K562 (cell line): ENCODE measurements around the gene AMMECR1L. TPM values are rescaled to one million over a fixed set of nuclear protein-coding genes. Genes with fewer than 3 reads are reported as not detected.
A peak's percentile ranks its signal among the peaks of the same experiment; 100 is the strongest.
"Not testable (repeated sequence)": the region's sequence is repeated elsewhere in the genome, so short reads cannot be mapped to it uniquely, and the experiment has no call there.

Experiments
- ATAC-seq: fragments of 200-7000 bp; cut with Tn5 transposase; 3 replicates; pipeline ENCODE4 v1.9.1; 2020; ENCODE audit warnings: moderate library complexity
- BruUV-seq: library from RNA; stranded (reverse); fragments of 400-500 nt; replicated peaks from 2 replicates; lab custom pipeline; 2021; lab: Mats Ljungman, UMichigan
- CTCF ChIA-PET: fragments of 300-600 bp; formaldehyde crosslinking; extraction: SDS; loops from one replicate; lab custom pipeline; 2021; ENCODE audit warnings: low intra/inter-chr PET ratio; lab: Yijun Ruan, JAX
- POLR2A ChIA-PET: fragments of 300-600, 350-650 bp; sonication (Branson Sonifier 250); formaldehyde crosslinking; extraction: SDS; loops from one replicate; lab custom pipeline; 2021; ENCODE audit warnings: antibody characterized with exemption, inconsistent platforms; lab: Yijun Ruan, JAX
- DNase-seq, 4 experiments: peaks; one replicate each; pipeline versions ENCODE4 v3.0.0 to v3.0.0-alpha.2; 2011 to 2018; ENCODE audit warnings: low spot score in 3 of 4, mixed read lengths in 3 of 4; ENCODE audit errors: extremely low read depth in 1 of 4
- FAIRE-seq: peaks from 2 replicates; lab custom pipeline; 2011; peaks lifted over from hg19 to GRCh38; lab: Jason Lieb, UNC
- H2AFZ ChIP-seq: 2 replicates; pipeline ENCODE4 v1.6.0; 2011; ENCODE audit warnings: low read depth, low read length, control low read depth, inconsistent platforms
- H3K27ac ChIP-seq: fragments of 200-600 bp; 3 replicates; pipeline ENCODE4 v1.8.0; 2011; ENCODE audit warnings: low read depth, mild to moderate bottlenecking, control low read depth, inconsistent platforms, low read length, moderate library complexity, mixed read lengths; ENCODE audit errors: extremely low read depth
- H3K27me3 ChIP-seq, 2 experiments: fragments of 300-600 bp in 1 of 2; 2 replicates in 1 of 2; 3 replicates in 1 of 2; pipeline versions ENCODE4 v1.6.0 to v1.8.0; 2011; ENCODE audit warnings: inconsistent platforms in 2 of 2, low read length in 2 of 2, mild to moderate bottlenecking in 1 of 2, mixed read lengths in 1 of 2, moderate library complexity in 1 of 2; ENCODE audit not compliant: control insufficient read depth in 2 of 2, insufficient read depth in 2 of 2
- H3K36me3 ChIP-seq: fragments of 300-600 bp; 3 replicates; pipeline ENCODE4 v1.8.0; 2011; ENCODE audit warnings: mild to moderate bottlenecking, low read length, inconsistent platforms; ENCODE audit not compliant: control insufficient read depth, insufficient read depth
- H3K4me1 ChIP-seq, 2 experiments: fragments of 200-600 bp in 1 of 2; replicated peaks in 1 of 2; 2 replicates in 1 of 2; 3 replicates in 1 of 2; pipeline versions ENCODE4 v1.5.1 to v1.8.0; 2011; ENCODE audit warnings: inconsistent platforms in 2 of 2, low read length in 2 of 2, mild to moderate bottlenecking in 1 of 2, mixed read lengths in 1 of 2, moderate library complexity in 1 of 2; ENCODE audit not compliant: control insufficient read depth in 2 of 2, insufficient read depth in 2 of 2
- H3K4me2 ChIP-seq: 2 replicates; pipeline ENCODE4 v1.6.1; 2011; ENCODE audit warnings: low read length, control low read depth, inconsistent platforms, mixed read lengths; ENCODE audit not compliant: insufficient read depth
- H3K4me3 ChIP-seq: fragments of 200-600 bp; sonication (generic), shearing (Covaris generic); 2 replicates; pipeline ENCODE4 v1.5.1; 2016; ENCODE audit warnings: control low read depth, inconsistent platforms
- H3K79me2 ChIP-seq: fragments of 200-600 bp; 3 replicates; pipeline ENCODE4 v1.8.0; 2011; ENCODE audit warnings: low read length, inconsistent platforms; ENCODE audit not compliant: control insufficient read depth, insufficient read depth
- H3K9ac ChIP-seq, 2 experiments: 2 replicates each; pipeline versions ENCODE4 v1.6.0 to v1.6.1; 2011; ENCODE audit warnings: low read depth in 2 of 2, low read length in 2 of 2, control low read depth in 1 of 2, inconsistent platforms in 1 of 2, mild to moderate bottlenecking in 1 of 2, mixed read lengths in 1 of 2; ENCODE audit not compliant: insufficient read depth in 1 of 2
- H3K9me1 ChIP-seq: one replicate; pipeline ENCODE4 v1.6.0; 2011; ENCODE audit warnings: inconsistent platforms, mild to moderate bottlenecking, low read length, moderate library complexity; ENCODE audit not compliant: control insufficient read depth, insufficient read depth
- H3K9me3 ChIP-seq: replicated peaks from 2 replicates; pipeline ENCODE4 v1.5.1; 2011; ENCODE audit warnings: low read depth, low read length, inconsistent platforms; ENCODE audit not compliant: control insufficient read depth, insufficient read depth
- H4K20me1 ChIP-seq: replicated peaks from 2 replicates; pipeline ENCODE4 v1.6.1; 2011; ENCODE audit warnings: low read length, inconsistent platforms, mixed read lengths; ENCODE audit not compliant: control insufficient read depth, insufficient read depth
- GABPA ChIP-seq: fragments of 200-800 bp; sonication (Bioruptor generic); conservative IDR thresholded peaks from 2 replicates; pipeline ENCODE4 v1.6.1; 2016; ENCODE audit warnings: low read depth, missing genetic modification characterization, missing compliant biosample characterization
- HCFC1 ChIP-seq: IDR thresholded peaks from 2 replicates; pipeline ENCODE4 v1.6.1; 2012; ENCODE audit warnings: low read depth, low read length, improper control_type of control experiment
- HOMEZ ChIP-seq: fragments of 250-450 bp; sonication (Bioruptor Pico); IDR thresholded peaks from 2 replicates; pipeline ENCODE4 v1.4.0; 2020; ENCODE audit warnings: mild to moderate bottlenecking, moderate library complexity
- THRA ChIP-seq: fragments of 450-650 bp; IDR thresholded peaks from 2 replicates; pipeline ENCODE4 v1.6.1; 2017; ENCODE audit warnings: mild to moderate bottlenecking, moderate library complexity
- ZNF384 ChIP-seq: IDR thresholded peaks from 2 replicates; pipeline ENCODE4 v1.6.1; 2012; ENCODE audit warnings: low read depth, low read length, improper control_type of control experiment
- WGBS: fragments of 100-300 bp; shearing (Covaris generic); methylation state at CpG from one replicate; pipeline ENCODE4 v1.1.6; 2016; ENCODE audit warnings: low coverage, mixed read lengths; ENCODE audit not compliant: insufficient coverage; ENCODE audit errors: missing lambda C conversion rate; 5-methylcytosine and 5-hydroxymethylcytosine counted together
- in situ Hi-C: fragments of 300-500 bp; cut with MboI; formaldehyde crosslinking; loops from 4 replicates; pipeline ENCODE4 v1.15.0; 2018; ENCODE audit warnings: inconsistent platforms, mixed read lengths
- intact Hi-C: fragments of 100-400 bp; cut with micrococcal nuclease; formaldehyde crosslinking; loops from 2 replicates; pipeline ENCODE4 v1.14.2; 2022
- polyA plus RNA-seq, 8 experiments: library from polyadenylated mRNA; depleted of rRNA in 4 of 8; stranded (reverse) in 5 of 8; unstranded in 3 of 8; fragments of >200 nt; fragmentation: Nextera tagmentation in 2 of 8; fragmentation: Illumina TruSeq in 1 of 8; extraction: Ambion mirVana in 2 of 8; extraction: Trizol in 1 of 8; gene quantifications; 2 replicates each; pipeline versions ENCODE4 v1.2.1 to v1.2.3, GENCODE V29; 2011 to 2014; ENCODE audit warnings: inconsistent platforms in 1 of 8, missing spikeins in 1 of 8
- total RNA-seq, 7 experiments: library from RNA; depleted of rRNA in 6 of 7; stranded (reverse); fragments of >200 nt in 6 of 7; fragmentation: Illumina TruSeq in 2 of 7; extraction: Trizol in 2 of 7; gene quantifications; 2 replicates each; pipeline versions ENCODE4 v1.2.1 to v1.2.3, GENCODE V29; 2011 to 2021; ENCODE audit warnings: low replicate concordance in 1 of 7
- TF ChIP-seq, protein P1 (sequence below), 3 experiments: IDR thresholded peaks in 2 of 3; conservative IDR thresholded peaks in 1 of 3; 2 replicates each; pipeline ENCODE4 v1.5.1; 2011 to 2012; ENCODE audit warnings: low read length in 3 of 3, mild to moderate bottlenecking in 3 of 3, control low read depth in 2 of 3, improper control_type of control experiment in 1 of 3, inconsistent platforms in 1 of 3, low read depth in 1 of 3, mixed read lengths in 1 of 3, moderate library complexity in 1 of 3; ENCODE audit not compliant: insufficient read depth in 2 of 3

AMMECR1L gene
- total and polyA plus RNA-seq, 9 of the 15 experiments (the other 6 are each of a cell fraction or from before 2014, with no cell fraction given), result 3.7 to 15.3 (median 9.1) TPM

GRCh38 chr2:127891811-127892210, 6.1 kb upstream of the AMMECR1L start:
- in situ Hi-C loops (no loop called here), intact Hi-C loops (no loop called here)
- FAIRE-seq, result no peak
- peaks cover 8% of the 10 kb centered on the region for H3K79me2 ChIP-seq
- POLR2A ChIA-PET, result interaction anchor here (0.5 kb wide), 1 partner anchor 702 kb away, joined by 3 read pairs; no protein-coding TSS in a partner anchor
- BruUV-seq, result no TSS peak
- no peaks in the 10 kb centered on the region for H3K9me1 ChIP-seq
- peak; percentile 54 for ATAC-seq
- no peak overlapping the region for H3K4me2 ChIP-seq
- H3K4me1 ChIP-seq, result peaks cover 3 to 5% of the 10 kb centered on the region in 2 experiments; a peak in 2 of 5 replicates
- no peak overlapping the region for H3K27ac ChIP-seq
- H3K4me3 ChIP-seq, result no peak overlapping the region
- 32% methylated on average over 5 of the region's 5 CpGs for WGBS
- peak overlapping the region; percentile 48; the same call in 1 of the 2 replicates for H2AFZ ChIP-seq
- no peaks in the 10 kb centered on the region for H3K27me3 ChIP-seq
- TF ChIP-seq HCFC1 (peak; percentile 61), THRA (no peak), ZNF384 (0 out of 2 replicates have a peak, but pooled peaks have one; percentile 49), GABPA (0 out of 2 replicates have a peak, but pooled peaks have one; percentile 16), HOMEZ (CRISPR knock-in tag) (no peak)
- TF ChIP-seq, protein P1, sequence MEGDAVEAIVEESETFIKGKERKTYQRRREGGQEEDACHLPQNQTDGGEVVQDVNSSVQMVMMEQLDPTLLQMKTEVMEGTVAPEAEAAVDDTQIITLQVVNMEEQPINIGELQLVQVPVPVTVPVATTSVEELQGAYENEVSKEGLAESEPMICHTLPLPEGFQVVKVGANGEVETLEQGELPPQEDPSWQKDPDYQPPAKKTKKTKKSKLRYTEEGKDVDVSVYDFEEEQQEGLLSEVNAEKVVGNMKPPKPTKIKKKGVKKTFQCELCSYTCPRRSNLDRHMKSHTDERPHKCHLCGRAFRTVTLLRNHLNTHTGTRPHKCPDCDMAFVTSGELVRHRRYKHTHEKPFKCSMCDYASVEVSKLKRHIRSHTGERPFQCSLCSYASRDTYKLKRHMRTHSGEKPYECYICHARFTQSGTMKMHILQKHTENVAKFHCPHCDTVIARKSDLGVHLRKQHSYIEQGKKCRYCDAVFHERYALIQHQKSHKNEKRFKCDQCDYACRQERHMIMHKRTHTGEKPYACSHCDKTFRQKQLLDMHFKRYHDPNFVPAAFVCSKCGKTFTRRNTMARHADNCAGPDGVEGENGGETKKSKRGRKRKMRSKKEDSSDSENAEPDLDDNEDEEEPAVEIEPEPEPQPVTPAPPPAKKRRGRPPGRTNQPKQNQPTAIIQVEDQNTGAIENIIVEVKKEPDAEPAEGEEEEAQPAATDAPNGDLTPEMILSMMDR (IDR thresholded peaks at IDR 0.05 in 2 of 3, conservative IDR thresholded peaks at IDR 0.05 in 1 of 3; ENCODE audit: insufficient read depth in 2 of 3, low read depth in 1 of 3, low read length in 3 of 3), result peak in 1 of 3 experiments; percentile 8; a peak in 1 of 6 replicates
- H3K36me3 ChIP-seq, result no peaks in the 10 kb centered on the region
- H4K20me1 ChIP-seq, result no peaks in the 10 kb centered on the region
- H3K9me3 ChIP-seq, result no peaks in the 10 kb centered on the region
- DNase-seq, result no peak
- CTCF ChIA-PET, result no interaction called here
- no peak overlapping the region for H3K9ac ChIP-seq

DNA sequence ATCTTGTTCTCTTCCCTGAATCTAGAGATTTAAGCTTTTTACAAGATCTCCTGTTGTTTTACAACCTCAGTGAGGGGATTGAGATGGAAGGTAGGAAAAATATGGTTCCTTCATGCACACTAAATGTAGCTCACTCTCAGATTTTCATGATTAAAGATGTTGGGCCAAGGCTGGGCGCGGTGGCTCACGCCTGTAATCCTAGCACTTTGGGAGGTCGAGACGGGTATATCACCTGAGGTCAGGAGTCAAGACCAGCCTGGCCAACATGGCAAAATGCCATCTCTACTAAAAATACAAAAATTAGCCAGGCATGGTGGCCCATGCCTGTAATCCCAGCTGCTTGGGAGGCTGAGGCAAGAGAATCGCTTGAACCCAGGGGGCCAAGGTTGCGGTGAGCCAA, 5.0 kb upstream of the AMMECR1L start:
- BruUV-seq, result not testable (repeated sequence)

More for the DNA sequence above, 5.0 kb upstream of the AMMECR1L start:
- in situ Hi-C loops, DNase-seq, H3K79me2 ChIP-seq, FAIRE-seq, H3K27me3 ChIP-seq, H3K9me1 ChIP-seq, H3K9me3 ChIP-seq, ATAC-seq, H4K20me1 ChIP-seq, H2AFZ ChIP-seq, H3K27ac ChIP-seq, H3K4me3 ChIP-seq, H3K36me3 ChIP-seq, H3K4me1 ChIP-seq, intact Hi-C loops, H3K4me2 ChIP-seq, CTCF ChIA-PET, H3K9ac ChIP-seq, POLR2A ChIA-PET: not testable (repeated sequence)
- whole genome bisulfite sequencing, result 76% methylated on average over 7 of the region's 7 CpGs
